ENCODE results near the gene C6orf47. TPM values are rescaled to one million over a fixed set of nuclear protein-coding genes. Genes with fewer than 3 reads are reported as not detected.

Gene C6orf47
- total RNA-seq, 2 experiments from 2014 or later = 9.6 to 10.5 TPM

- intact Hi-C loops (cut with DNase I, micrococcal nuclease) = no loop called here
- no peak for ATAC-seq (ENCODE audit: poor library complexity)
- H3K27me3 ChIP-seq (ENCODE audit: control insufficient read depth in 1 of 2, insufficient read depth in 2 of 2, low read length in 2 of 2) = no peaks in the 10 kb centered on the region
- TF ChIP-seq CTCF (IDR thresholded peaks at IDR 0.05) = no peak
- CTCF ChIA-PET = interaction anchor here (1.0 kb wide), 1 partner anchor 76 kb away, joined by 3 read pairs; no protein-coding TSS in a partner anchor
- POLR2A ChIA-PET = interaction anchor here (1.0 to 1.5 kb wide), 3 partner anchors 11 to 25 kb away, joined by 3 to 4 read pairs (median 3); no protein-coding TSS in a partner anchor
- Mint-ChIP-seq H3K4me3 (no peak overlapping the region), H3K27ac (peak overlapping the region; percentile 6), H3K9me3 (no peaks in the 10 kb centered on the region), H3K4me1 (ENCODE audit: low read depth) (peaks cover 10% of the 10 kb centered on the region), H3K27me3 (no peaks in the 10 kb centered on the region), H3K36me3 (ENCODE audit: low read depth) (peaks cover 94% of the 10 kb centered on the region)
- peaks cover 8% of the 10 kb centered on the region for H3K4me1 ChIP-seq (ENCODE audit: insufficient read depth, low read length)
- no peaks in the 10 kb centered on the region for H3K9me3 ChIP-seq (ENCODE audit: control insufficient read depth in 1 of 2, insufficient read depth in 1 of 2, low read length in 2 of 2)
- no peak overlapping the region for H3K4me3 ChIP-seq (ENCODE audit: low read length)
- no peak overlapping the region for H3K27ac ChIP-seq (ENCODE audit: low read depth in 1 of 2, low read length in 2 of 2)
- peaks cover 96% of the 10 kb centered on the region for H3K36me3 ChIP-seq (ENCODE audit: insufficient read depth, low read length)
- no peak for DNase-seq
Observed at GRCh38 chr6:31626952-31627351, 33.6 kb downstream of the C6orf47 start.

- TF ChIP-seq CTCF (IDR thresholded peaks at IDR 0.05) = no peak
- H3K4me3 Mint-ChIP-seq = no peak overlapping the region
- no peak for ATAC-seq (ENCODE audit: poor library complexity)
- H3K9me3 Mint-ChIP-seq = no peaks in the 10 kb centered on the region
- no peak for DNase-seq
- Histone ChIP-seq H3K4me1 (ENCODE audit: insufficient read depth, low read length) (peaks cover 27% of the 10 kb centered on the region), H3K27me3 (ENCODE audit: control insufficient read depth in 1 of 2, insufficient read depth in 2 of 2, low read length in 2 of 2) (no peaks in the 10 kb centered on the region), H3K27ac (ENCODE audit: low read depth in 1 of 2, low read length in 2 of 2) (no peak overlapping the region), H3K4me3 (ENCODE audit: low read length) (no peak overlapping the region), H3K36me3 (ENCODE audit: insufficient read depth, low read length) (peaks cover 67% of the 10 kb centered on the region), H3K9me3 (ENCODE audit: control insufficient read depth in 1 of 2, insufficient read depth in 1 of 2, low read length in 2 of 2) (no peaks in the 10 kb centered on the region)
- no peaks in the 10 kb centered on the region for H3K27me3 Mint-ChIP-seq
- H3K27ac Mint-ChIP-seq = no peak overlapping the region
- H3K4me1 Mint-ChIP-seq (ENCODE audit: low read depth) = peaks cover 29% of the 10 kb centered on the region
- H3K36me3 Mint-ChIP-seq (ENCODE audit: low read depth) = peaks cover 79% of the 10 kb centered on the region
- ChIA-PET POLR2A (no interaction called here), CTCF (no interaction called here)
- intact Hi-C loops (cut with DNase I, micrococcal nuclease) = no loop called here
Observed at GRCh38 chr6:31624070-31624469, 36.5 kb downstream of the C6orf47 start.

- ATAC-seq (ENCODE audit: poor library complexity) (no peak), DNase-seq (no peak)
- peaks cover 66% of the 10 kb centered on the region for H3K36me3 Mint-ChIP-seq (ENCODE audit: low read depth)
- H3K4me1 ChIP-seq (ENCODE audit: insufficient read depth, low read length) = peaks cover 27% of the 10 kb centered on the region
- no peaks in the 10 kb centered on the region for H3K27me3 ChIP-seq (ENCODE audit: control insufficient read depth in 1 of 2, insufficient read depth in 2 of 2, low read length in 2 of 2)
- peaks cover 29% of the 10 kb centered on the region for H3K4me1 Mint-ChIP-seq (ENCODE audit: low read depth)
- H3K9me3 Mint-ChIP-seq = no peaks in the 10 kb centered on the region
- peak overlapping the region in 1 of 2 donors; percentile 89 for H3K27ac ChIP-seq (ENCODE audit: low read depth in 1 of 2, low read length in 2 of 2)
- intact Hi-C loops (cut with DNase I, micrococcal nuclease) = no loop called here
- POLR2A ChIA-PET = interaction anchor here (1.0 to 4.9 kb wide), 7 partner anchors 24 to 128 kb away, joined by 3 to 46 read pairs (median 6); partner anchors contain the start of genes BAG6, C6orf47, DDX39B and GPANK1
- H3K9me3 ChIP-seq (ENCODE audit: control insufficient read depth in 1 of 2, insufficient read depth in 1 of 2, low read length in 2 of 2) = no peaks in the 10 kb centered on the region
- H3K36me3 ChIP-seq (ENCODE audit: insufficient read depth, low read length) = peaks cover 53% of the 10 kb centered on the region
- peak overlapping the region; percentile 93 for H3K4me3 Mint-ChIP-seq
- CTCF ChIA-PET = interaction anchor here (1.3 to 1.4 kb wide), 3 partner anchors 13 to 147 kb away, joined by 3 to 8 read pairs (median 4); partner anchors contain the start of gene BAG6
- H3K27me3 Mint-ChIP-seq = no peaks in the 10 kb centered on the region
- no peak overlapping the region for H3K4me3 ChIP-seq (ENCODE audit: low read length)
- peak overlapping the region; percentile 92 for H3K27ac Mint-ChIP-seq
- no peak for TF ChIP-seq CTCF (IDR thresholded peaks at IDR 0.05)
Observed at GRCh38 chr6:31622684-31623091, 37.9 kb downstream of the C6orf47 start.

Measured in CD4-positive, alpha-beta T cell (primary cell).